Measurements from ENCODE around the gene AURKA. TPM values are rescaled to one million over a fixed set of nuclear protein-coding genes. Genes with fewer than 3 reads are reported as not detected.

AURKA gene
- total RNA-seq, 4 donors from 2014 or later, result 4.7 to 7.7 (median 6.5) TPM

GRCh38 chr20:56389807-56390206 lies 2.2 kb downstream of the AURKA start:
- no peaks in the 10 kb centered on the region for H3K27me3 ChIP-seq
- H3K36me3 ChIP-seq, result peaks cover 0 to 16% (median 0%) of the 10 kb centered on the region in 3 donors
- peaks cover 5 to 23% (median 12%) of the 10 kb centered on the region in 4 donors for H3K4me1 ChIP-seq
- TF ChIP-seq CTCF (IDR thresholded peaks at IDR 0.05) (no peak), POLR2A (IDR thresholded peaks at IDR 0.05) (no peak)
- no peak overlapping the region for H3K4me3 ChIP-seq
- no peak overlapping the region for H3K27ac ChIP-seq
- no peak for DNase-seq
- H3K9me3 ChIP-seq, result no peaks in the 10 kb centered on the region

GRCh38 chr20:56388882-56389281 lies 3.1 kb downstream of the AURKA start:
- DNase-seq, result no peak
- H3K4me3 ChIP-seq, result no peak overlapping the region
- TF ChIP-seq POLR2A (IDR thresholded peaks at IDR 0.05), result no peak
- TF ChIP-seq CTCF (IDR thresholded peaks at IDR 0.05), result no peak
- H3K27ac ChIP-seq, result no peak overlapping the region
- no peaks in the 10 kb centered on the region for H3K9me3 ChIP-seq
- peaks cover under 1 to 14% (median 11%) of the 10 kb centered on the region in 4 donors for H3K4me1 ChIP-seq
- H3K36me3 ChIP-seq, result peaks cover 0 to 17% (median 0%) of the 10 kb centered on the region in 3 donors
- H3K27me3 ChIP-seq, result no peaks in the 10 kb centered on the region

- TF ChIP-seq POLR2A (IDR thresholded peaks at IDR 0.05) (no peak), CTCF (IDR thresholded peaks at IDR 0.05) (no peak)
- H3K36me3 ChIP-seq, result peaks cover 0 to 21% (median 0%) of the 10 kb centered on the region in 3 donors
Observed at GRCh38 chr20:56386219-56386618, 5.8 kb downstream of the AURKA start.

GRCh38 chr20:56385130-56385529 lies 6.9 kb downstream of the AURKA start:
- Histone ChIP-seq H3K27ac (no peak overlapping the region), H3K36me3 (peaks cover 0 to 21% (median 0%) of the 10 kb centered on the region in 3 donors), H3K4me3 (no peak overlapping the region), H3K4me1 (no peaks in the 10 kb centered on the region), H3K27me3 (no peaks in the 10 kb centered on the region), H3K9me3 (no peaks in the 10 kb centered on the region)
- no peak for TF ChIP-seq CTCF (IDR thresholded peaks at IDR 0.05)
- no peak for TF ChIP-seq POLR2A (IDR thresholded peaks at IDR 0.05)
- DNase-seq, result no peak

More at GRCh38 chr20:56386219-56386618, 5.8 kb downstream of the AURKA start:
- no peak overlapping the region for H3K27ac ChIP-seq
- H3K9me3 ChIP-seq, result no peaks in the 10 kb centered on the region
- peaks cover 0 to 4% (median 1%) of the 10 kb centered on the region in 4 donors for H3K4me1 ChIP-seq
- no peak overlapping the region for H3K4me3 ChIP-seq
- DNase-seq, result no peak
- H3K27me3 ChIP-seq, result no peaks in the 10 kb centered on the region

- Histone ChIP-seq H3K27me3 (no peaks in the 10 kb centered on the region), H3K27ac (no peak overlapping the region), H3K9me3 (no peaks in the 10 kb centered on the region), H3K4me1 (no peaks in the 10 kb centered on the region), H3K4me3 (no peak overlapping the region), H3K36me3 (peaks cover 0 to 27% (median 0%) of the 10 kb centered on the region in 3 donors)
- DNase-seq, result no peak
- TF ChIP-seq POLR2A (IDR thresholded peaks at IDR 0.05) (no peak), CTCF (IDR thresholded peaks at IDR 0.05) (no peak)
Observed at GRCh38 chr20:56383334-56383733, 8.7 kb downstream of the AURKA start.

GRCh38 chr20:56382696-56383095 lies 9.3 kb downstream of the AURKA start:
- H3K36me3 ChIP-seq, result peaks cover 0 to 27% (median 0%) of the 10 kb centered on the region in 3 donors
- H3K27me3 ChIP-seq, result no peaks in the 10 kb centered on the region
- H3K27ac ChIP-seq, result no peak overlapping the region
- no peaks in the 10 kb centered on the region for H3K4me1 ChIP-seq
- DNase-seq, result no peak
- H3K9me3 ChIP-seq, result no peaks in the 10 kb centered on the region
- TF ChIP-seq POLR2A (IDR thresholded peaks at IDR 0.05) (no peak), CTCF (IDR thresholded peaks at IDR 0.05) (no peak)
- H3K4me3 ChIP-seq, result no peak overlapping the region
